Stimulated activated naive B cell treated with anti-CD40 and anti-IgM and Interleukin-4, amounts not matched to agents 10 μg/mL and 1 μg/mL and 100 μg/mL, for 72 hours (primary cell): Measurements from ENCODE around the gene TMEM51.

Experiments used
- ATAC-seq, 2 donors: fragments of 150-1000 bp; cut with Tn5 transposase; replicated peaks; 2 replicates each; pipeline ENCODE4 v1.10.0; 2021; ENCODE audit warnings: moderate library complexity in 1 of 2
- DNase-seq: peaks from one replicate; pipeline ENCODE4 v3.0.0; 2021
- H3K27ac Mint-ChIP-seq: one replicate; pipeline ENCODE4 v1.8.0; 2022; ENCODE audit warnings: mild to moderate bottlenecking, mixed read lengths
- H3K27me3 Mint-ChIP-seq, 2 donors: one replicate each; pipeline ENCODE4 v1.8.0; 2022; ENCODE audit warnings: mixed read lengths in 2 of 2
- H3K36me3 Mint-ChIP-seq, 2 donors: one replicate each; pipeline ENCODE4 v1.8.0; 2022; ENCODE audit warnings: mixed read lengths in 2 of 2, mild to moderate bottlenecking in 1 of 2
- H3K4me1 Mint-ChIP-seq, 2 donors: one replicate each; pipeline ENCODE4 v1.8.0; 2022; ENCODE audit warnings: mixed read lengths in 2 of 2, mild to moderate bottlenecking in 1 of 2
- H3K4me3 Mint-ChIP-seq, 2 donors: one replicate each; pipeline ENCODE4 v1.8.0; 2022; ENCODE audit warnings: mild to moderate bottlenecking in 2 of 2, mixed read lengths in 2 of 2, moderate library complexity in 1 of 2
- H3K9me3 Mint-ChIP-seq, 2 donors: one replicate each; pipeline ENCODE4 v1.8.0; 2022; ENCODE audit warnings: mixed read lengths in 2 of 2, mild to moderate bottlenecking in 1 of 2

TMEM51 gene

GRCh38 chr1:15264769-15265168, 111.2 kb downstream of the TMEM51 start:
- DNase-seq (no peak), ATAC-seq (no peak)
- Mint-ChIP-seq H3K4me3 (no peak overlapping the region), H3K27me3 (peaks cover 29 to 45% of the 10 kb centered on the region in 2 donors), H3K36me3 (no peaks in the 10 kb centered on the region), H3K4me1 (peaks cover 12 to 19% of the 10 kb centered on the region in 2 donors), H3K27ac (no peak overlapping the region), H3K9me3 (peaks cover 6 to 8% of the 10 kb centered on the region in 2 donors)
